ENCODE results near the gene C21orf58.
"Not testable (repeated sequence)": the region's sequence is repeated elsewhere in the genome, so short reads cannot be mapped to it uniquely, and the experiment has no call there.

Gene C21orf58

DNA sequence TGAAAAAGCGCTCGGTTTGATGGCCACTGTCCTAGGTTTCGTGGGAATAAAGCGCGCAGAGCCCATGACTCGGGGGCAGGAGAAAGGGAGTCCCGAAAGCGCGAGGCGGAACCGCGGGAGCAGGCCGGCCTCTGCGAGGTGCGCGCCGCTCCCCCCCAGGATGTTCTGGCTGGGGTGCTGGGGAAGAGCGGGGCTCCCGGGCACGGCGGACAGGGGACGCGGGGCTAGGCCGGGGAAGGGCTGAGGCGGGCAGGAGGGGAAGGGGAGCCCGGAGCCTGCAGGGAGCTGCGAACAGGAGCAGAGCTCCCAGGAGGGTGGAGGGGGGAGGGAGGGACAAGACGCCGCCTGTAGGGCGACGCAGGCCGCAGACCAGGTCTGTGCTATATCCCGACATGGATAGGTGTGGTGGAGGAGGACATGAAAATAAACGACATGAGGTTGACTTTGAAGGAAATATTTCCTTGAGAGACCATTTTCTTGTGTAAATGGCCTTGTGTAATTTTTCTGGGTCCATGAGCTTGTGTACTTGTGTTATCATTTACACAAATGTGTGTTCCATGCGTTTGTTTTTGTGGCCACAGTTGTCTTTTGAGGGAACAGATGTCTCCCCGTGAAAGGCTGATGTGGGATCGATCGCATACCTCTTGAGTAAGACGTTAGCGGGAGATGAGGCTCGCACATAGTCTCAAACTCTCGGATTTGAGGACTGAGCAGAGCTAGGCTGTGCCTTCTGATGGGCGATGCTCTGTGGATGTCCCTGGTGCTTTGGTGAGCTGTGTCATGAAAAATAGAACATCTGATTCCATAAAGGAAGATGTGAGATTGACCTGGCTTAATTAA, 1.6 kb upstream of the C21orf58 start:
- DNase-seq: peak in 26 of 51 donors; percentile 10 to 57 (median 35)

DNA sequence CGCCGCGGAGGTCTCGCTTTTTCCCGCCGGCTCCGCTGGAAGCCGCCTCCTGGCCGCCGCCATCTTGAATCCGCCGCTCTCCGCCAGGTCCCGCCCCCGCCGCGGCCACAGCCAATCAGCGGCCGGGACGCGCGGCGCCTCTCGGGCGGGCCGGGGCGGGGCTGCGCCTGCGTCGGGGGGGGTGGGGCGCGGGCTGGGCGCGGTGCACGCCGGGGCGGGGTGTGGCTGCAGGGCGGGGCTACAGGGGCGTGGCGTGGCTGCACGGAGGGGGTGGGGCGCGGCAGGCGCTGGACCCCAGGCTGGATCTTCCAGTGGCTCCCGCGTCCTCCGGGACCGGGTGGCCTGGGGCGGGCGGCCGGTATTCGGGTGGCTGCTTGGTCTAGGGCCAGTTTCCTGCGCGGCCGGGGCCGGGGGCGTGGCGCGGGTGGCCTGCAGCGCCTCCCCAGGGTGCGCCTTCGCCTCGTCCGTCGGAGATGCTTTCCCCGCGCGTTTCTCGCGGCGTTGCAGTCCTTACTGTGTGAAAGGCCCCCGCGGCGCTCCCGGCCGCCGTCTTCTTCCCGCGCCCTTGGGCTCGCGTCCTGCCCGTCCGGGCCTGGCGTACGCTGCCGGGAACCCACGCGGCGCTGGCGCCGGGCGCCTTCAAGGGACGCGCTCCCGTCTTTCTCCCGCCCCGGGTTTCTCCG, 861 bp upstream of the C21orf58 start:
- peak; percentile 27 to 93 (median 78) for DNase-seq

DNA sequence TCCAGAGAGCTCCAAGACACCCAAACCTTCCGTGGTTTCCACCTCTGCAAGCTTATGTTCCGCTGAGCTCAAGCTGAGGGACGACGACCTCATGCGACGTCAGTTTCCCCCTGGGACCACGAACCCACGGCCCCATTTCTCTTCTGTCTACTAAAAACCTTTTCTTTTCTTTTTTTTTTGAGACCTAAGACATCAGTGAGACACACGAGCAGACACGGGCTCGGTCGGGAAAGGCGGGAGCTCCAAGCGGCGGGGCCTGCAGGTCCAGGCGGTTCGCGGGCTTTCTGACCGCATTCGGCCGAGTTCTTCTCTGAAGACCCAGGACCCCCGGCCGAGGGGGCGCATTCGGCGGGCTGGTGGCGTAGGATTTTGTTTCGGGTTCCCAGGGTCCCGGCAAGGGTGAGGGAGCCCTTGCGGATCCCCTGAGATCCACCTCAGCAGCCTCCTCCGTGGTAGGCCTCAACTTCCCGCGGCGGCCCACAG, 402 bp downstream of the C21orf58 start:
- DNase-seq: peak in 5 of 51 donors; percentile 28 to 74 (median 56)

DNA sequence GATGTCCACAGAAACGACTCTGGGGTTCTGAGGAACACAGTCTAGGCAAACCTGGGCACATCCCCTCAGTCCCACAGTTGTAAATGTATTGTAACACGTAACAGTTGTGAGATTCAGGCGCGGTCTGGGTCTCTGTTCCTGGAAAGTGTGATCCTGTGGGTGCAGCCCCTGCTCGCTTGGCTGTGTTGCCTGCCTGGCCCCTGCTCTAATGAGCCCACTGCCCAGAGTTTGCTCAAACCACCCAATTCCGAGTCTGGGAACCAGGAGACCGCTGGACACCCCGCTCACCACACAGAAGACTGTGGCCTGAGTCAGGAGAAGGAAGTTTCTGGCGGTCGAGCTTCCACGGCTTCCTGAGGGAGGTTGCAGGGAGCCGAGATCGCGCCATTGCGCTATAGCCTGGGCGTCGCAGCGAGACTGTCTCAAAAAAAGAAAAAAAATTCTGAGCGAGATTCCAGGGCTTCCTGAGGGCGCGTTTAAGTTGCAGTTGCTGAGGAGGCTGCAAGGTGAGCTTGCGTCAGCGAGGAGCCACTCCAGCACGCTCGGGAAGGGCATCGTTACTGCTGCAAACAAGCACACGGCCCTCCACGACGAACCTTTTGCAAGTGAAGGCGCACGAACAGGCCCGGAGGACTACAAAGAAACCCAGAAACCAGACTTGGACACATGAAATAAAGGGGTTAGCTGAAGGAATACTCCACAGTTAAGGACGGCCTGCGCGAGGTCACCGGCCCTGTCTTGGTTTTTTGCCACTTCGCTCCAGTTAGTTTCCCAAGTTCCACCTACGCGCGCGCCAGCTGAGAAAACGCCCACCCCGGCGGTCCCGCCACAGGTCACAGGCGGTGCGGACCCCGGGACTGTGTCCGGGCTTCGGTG, 1.1 kb downstream of the C21orf58 start:
- DNase-seq: no peak

DNA sequence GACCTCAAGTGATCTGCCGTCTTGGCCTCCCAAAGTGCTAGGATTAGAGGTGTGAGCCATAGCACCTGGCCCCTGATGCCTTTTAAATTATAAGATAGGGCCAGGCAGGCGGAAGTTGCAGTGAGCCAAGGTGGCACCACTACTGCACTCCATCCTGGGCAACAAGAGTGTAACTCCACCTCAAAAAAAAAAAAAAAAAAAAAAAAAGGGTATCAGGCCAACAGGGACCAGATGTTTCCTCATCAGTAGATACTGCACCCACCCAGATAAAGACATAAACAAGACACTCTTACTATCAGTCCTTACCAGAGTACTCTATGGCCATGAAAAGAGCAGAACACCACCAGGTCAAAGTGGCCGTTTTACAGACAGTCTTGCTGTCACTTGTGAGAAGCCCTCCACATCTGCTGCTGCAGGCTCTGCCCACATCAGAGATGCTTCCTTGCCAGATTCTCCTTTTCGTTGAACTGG, 3.3 kb downstream of the C21orf58 start:
- DNase-seq: no peak

DNA sequence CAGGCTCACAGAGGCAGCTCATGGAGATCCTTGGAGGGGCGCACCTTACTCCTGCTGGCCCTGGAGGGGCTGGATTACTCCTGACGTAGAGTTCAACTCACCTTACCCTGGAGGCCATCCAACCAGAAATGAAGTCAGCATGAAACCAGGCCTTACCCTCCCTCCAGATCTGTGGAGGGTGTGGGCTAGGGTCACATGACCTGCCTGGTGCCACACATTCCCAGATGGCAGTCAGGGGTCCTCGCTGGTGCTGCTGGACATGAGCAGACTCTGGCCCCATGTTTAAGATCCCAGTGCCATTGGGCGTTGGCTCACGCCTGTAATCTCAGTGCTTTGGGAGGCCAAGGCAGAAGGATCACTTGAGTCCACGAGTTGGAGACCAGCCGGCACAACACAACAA, 4.5 kb downstream of the C21orf58 start:
- no peak for DNase-seq

DNA sequence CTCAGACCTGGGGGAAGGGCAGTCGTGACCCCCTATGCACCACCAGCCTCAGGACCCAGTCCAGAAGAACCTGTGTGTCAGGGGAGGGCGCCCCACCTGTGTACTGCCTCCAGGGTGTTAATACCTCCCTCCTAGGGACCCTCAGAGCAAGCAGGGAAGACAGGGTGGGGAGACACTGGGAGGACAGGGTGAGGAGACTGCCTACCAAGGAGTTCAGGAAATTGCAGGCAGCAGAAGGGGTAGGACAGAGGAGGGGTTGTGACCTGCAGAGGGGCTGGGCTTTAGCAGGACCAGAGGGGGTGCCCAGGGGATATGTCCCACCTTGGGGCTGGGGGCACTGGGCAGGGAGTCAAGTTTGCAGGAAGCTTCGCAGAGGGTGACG, 5.2 kb downstream of the C21orf58 start:
- no peak for DNase-seq

DNA sequence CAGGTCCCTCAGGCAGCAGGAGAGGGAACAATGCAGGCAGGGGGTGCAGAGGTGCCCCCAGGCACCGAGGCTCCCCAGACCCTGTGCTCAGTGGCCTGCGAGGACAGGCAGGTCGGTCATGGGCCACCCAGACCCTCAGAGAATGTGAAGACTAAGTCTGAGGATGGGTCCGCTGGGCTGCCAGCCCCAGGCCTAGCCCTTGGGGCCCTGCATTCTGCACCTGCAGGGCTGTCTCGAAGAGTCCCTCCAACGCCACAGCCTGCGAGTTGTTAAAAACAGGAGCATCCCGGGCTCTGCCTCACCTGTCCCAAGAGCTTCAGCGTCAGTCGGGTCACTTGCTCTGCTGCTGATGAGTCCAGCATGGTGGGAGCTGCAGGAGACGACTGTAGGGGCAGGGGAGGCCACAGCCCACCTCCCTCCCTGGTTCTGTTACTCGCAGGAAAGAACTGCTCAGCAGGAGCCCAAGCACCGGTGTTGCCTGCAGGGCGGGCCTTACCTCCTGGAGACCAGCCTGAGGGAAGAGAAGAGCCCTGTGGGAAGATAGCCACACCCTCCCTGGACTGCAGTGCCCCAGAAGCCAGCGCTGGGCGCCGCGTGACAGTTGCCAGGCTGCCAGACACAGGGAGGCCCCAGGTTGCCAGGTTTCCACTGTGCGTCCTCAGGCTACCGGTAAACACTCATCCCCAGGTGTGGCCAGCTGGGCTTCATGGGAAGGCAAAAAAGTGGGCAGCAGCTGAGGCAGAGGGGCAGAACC, 5.8 kb downstream of the C21orf58 start:
- DNase-seq: peak in 1 of 51 donors; percentile 26

DNA sequence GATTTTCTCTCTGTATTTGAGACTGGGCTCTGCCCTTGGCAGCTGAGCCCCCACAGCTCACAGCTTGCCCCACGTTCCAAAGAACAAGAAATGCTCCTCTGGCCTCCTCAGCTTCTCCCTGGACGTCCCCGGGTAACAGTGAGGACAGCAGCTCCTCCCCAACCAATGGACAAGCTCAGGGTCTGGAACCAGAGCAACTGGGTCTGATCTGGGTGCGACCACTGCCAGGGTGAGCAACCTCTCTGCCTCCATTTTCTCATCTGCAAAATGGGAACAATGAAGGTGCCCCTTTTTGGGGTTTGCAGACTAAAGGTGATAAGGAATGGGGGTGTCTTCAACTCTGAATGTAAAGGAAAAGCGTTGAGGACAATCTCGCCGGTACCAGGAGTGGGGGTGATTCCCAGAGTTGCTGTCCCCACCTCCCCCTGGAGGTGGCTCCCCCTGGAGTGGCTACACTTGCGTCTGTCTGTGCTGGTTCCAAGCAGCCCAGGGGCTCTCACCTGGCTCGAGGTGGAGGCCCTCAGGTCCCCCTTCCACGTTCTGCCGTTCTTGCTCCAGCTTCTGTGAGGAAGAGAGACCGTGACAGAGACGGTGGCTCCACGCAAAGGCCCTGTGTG, 6.9 kb downstream of the C21orf58 start:
- no peak for DNase-seq

DNA sequence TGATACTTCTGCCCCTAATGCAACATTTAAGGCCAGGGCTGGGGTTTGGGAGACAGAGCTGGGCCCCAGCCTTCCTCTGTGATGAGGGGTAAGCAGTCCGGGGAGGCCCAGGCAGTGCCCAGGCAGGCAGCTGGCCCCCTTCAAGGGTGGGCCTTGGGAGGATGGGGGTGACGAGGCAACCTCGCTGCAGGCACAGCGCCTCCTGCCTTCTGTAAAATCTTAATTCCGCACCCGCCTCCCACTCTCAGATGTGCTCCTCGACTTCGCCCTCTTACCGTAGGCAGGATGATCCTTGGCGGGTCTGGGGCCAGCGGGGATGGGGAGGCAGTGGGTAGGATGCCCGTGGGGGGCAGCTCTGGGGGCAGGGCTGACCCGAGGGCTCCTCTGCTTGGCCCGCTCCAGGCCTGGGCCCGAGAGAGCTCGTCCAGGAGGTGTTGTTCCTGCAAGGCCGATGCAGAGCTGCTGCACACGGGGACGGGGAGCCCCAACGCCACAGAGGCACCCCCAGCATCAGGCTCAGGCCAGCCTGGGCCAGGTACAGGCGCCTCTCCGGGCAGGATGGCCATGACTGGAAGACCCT, 9.1 kb downstream of the C21orf58 start:
- DNase-seq: no peak

DNA sequence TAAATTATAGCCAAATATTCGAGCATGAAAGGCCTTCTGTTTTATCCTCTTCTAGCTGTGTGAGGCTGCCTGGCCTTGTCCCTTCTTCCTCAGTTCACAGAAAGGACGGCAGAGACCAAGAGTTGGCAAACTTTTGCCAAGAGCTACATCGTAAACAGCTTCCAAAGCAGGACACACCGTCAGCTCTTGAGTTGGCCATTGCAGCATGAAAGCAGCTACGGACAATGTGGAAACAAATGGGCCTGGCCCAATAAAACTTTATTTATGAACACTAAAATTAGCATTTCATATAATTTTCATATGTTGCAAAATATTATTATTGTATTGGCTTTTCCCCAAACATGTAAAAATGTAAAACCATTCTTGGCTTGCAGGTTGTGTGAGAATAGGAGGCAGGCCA, 10.7 kb downstream of the C21orf58 start:
- DNase-seq: no peak

DNA sequence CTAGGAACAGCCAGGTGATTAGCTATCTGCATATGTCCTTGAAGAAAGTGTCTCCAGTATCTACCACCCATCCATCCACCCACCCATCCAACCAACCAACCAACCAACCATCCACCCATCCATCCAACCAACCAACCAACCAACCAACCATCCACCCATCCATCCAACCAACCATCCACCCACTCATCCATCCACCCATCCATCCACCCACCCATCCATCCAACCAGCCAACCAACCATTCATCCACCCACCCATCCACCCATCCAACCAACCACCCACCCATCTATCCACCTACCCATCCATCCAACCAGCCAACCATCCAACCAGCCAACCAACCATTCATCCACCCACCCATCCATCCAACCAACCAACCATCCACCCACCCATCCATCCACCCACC, 12.1 kb downstream of the C21orf58 start:
- no peak for DNase-seq

DNA sequence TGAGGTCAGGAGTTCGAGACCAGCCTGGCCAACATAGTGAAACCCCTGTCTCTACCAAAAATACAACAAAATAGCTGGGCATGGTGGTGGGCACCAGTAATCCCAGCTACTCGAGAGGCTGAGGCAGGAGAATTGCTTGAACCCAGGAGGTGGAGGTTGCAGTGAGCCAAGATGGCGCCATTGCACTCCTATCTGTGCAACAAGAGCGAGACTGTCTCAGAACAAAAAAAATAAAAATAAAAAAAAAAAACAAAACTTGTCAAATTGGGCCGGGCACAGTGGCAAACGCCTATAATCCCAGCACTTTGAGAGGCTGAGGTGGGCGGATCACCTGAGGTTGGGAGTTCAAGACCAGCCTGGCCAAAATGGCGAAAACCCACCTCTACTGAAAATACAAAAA, 13.4 kb downstream of the C21orf58 start:
- not testable (repeated sequence) for DNase-seq

DNA sequence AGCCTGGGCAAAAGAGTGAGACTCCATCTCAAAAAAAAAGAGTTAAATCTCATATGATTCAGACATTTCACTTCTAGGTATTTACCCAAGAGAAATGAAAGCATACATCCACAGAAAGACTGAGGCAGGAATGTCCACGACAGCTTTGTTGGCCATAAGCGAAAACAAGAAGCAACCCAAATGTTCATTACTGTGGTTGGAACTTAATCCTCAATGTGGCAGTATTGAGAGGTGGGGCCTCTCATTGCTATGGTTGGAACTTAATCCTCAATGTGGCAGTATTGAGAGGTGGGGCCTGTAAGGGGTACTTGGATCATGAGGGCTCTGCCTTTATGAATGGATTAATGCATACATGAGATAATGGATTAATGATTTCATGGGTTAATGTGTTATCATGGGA, 15.2 kb downstream of the C21orf58 start:
- DNase-seq: no peak

DNA sequence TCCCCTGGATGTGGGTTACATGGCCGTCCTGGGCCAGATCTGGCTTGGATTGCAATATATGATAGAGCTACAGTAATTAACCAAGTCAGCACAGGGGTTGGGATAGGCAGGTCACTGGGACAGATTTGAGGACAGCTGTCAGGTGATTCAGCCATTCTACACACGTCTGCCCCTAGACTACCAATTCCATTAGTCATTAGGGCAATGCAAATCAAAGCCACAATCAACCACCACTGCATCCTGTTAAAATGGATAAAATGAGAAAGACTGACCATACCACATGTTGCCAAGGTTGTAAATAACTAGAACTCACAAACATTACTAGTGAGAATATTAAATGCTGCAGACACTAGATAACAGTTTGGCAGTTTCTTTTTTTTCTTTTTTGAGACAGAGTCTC, 16.0 kb downstream of the C21orf58 start:
- no peak for DNase-seq

DNA sequence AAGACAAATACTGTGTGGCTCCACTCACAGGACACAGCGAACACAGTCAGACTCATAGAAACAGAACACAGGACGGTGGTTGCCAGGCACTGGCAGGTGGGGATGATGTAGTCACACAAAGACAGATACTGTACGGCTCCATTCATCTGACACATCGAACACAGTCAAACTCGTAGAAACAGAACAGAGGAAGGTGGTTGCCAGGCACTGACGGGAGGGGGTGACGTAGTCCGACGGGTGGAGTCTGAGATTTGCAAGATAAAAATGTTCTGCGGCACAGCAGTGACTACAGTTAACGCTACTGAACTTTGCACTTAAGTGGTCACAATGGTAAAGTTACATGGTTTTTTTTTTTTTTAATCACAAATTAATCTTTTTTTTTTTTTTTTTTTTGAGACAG, 18.7 kb downstream of the C21orf58 start:
- DNase-seq: peak in 15 of 51 donors; percentile 11 to 66 (median 42)

DNA sequence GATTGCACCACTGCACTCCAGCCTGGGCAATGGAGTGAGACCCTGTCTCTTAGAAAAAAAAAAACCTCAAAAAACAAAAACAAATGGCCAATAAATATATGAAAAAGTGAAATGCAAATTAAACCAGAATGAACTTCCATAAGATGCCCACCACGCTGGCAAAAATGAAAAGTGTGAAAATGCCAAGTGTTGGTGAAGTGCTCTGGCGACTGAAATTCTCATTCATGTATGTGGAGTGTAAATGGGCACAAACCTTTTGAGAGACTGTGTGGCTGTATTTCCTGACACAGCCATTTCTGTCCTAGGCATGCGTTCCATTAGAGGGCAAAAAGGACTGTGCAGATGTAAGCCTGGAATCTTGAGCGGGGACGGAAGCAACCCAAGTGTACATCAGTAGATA, 19.2 kb downstream of the C21orf58 start:
- DNase-seq: no peak

DNA sequence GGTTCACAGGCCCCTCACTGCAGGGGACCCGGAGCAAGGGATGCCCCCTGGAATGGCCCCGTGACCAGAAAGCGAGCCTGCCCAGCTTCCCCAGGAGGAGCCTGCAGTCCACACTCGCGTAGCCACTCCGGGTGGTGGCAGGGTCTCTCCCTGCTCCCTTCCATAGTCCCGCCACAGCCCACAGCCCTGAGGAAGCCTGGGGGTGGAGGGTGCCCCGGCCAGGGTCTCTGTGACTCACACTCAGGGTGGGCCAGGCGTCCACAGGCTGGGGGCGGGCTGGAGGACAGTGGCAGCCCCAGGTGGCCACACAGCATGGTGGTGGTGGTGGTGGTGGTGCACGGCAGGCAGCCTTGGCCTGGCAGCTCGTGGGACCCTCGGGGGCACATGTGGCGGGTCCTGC, 21.9 kb downstream of the C21orf58 start:
- no peak for DNase-seq

DNA sequence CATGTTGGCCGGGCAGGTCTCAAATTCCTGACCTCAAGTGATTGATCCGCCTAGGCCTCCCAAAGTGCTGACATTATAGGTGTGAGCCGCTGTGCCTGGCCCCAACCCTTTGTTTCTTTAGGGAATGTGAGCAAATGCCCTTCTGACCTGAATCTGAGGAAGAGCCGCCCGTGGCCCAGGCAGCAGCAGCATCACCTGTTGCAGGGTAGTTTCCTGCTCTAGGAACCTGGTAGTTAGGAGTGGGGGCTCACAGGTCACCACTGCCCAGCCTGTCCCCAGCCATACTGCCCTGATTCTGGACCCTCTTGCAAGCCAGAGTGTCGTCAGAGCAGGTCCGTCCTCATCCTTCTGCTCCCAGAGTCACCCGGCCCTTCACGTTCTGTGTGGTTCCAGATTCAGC, 24.5 kb downstream of the C21orf58 start:
- no peak for DNase-seq

All from hypothalamus (tissue), 51 donors.